HFFc6 (cell line): ENCODE measurements around the gene TTN. TPM values are rescaled to one million over a fixed set of nuclear protein-coding genes. Genes with fewer than 3 reads are reported as not detected.

Experiments
- DNase-seq: peaks from one replicate; pipeline ENCODE4 v3.0.0-alpha.2; 2018
- H3K27ac Mint-ChIP-seq: 2 replicates; pipeline ENCODE4 v1.8.0; 2020; ENCODE audit warnings: mild to moderate bottlenecking, mixed read lengths
- H3K27me3 Mint-ChIP-seq: 2 replicates; pipeline ENCODE4 v1.8.0; 2021; ENCODE audit warnings: mild to moderate bottlenecking, moderate library complexity, mixed read lengths; ENCODE audit not compliant: insufficient read depth
- H3K36me3 Mint-ChIP-seq: 2 replicates; pipeline ENCODE4 v1.8.0; 2021; ENCODE audit warnings: low read depth, mixed read lengths
- H3K4me1 Mint-ChIP-seq: 2 replicates; pipeline ENCODE4 v1.8.0; 2020; ENCODE audit warnings: low read depth, mixed read lengths
- H3K4me3 Mint-ChIP-seq: 2 replicates; pipeline ENCODE4 v1.8.0; 2020; ENCODE audit warnings: mild to moderate bottlenecking, moderate library complexity, mixed read lengths
- H3K9me3 Mint-ChIP-seq: 2 replicates; pipeline ENCODE4 v1.8.0; 2020; ENCODE audit warnings: mild to moderate bottlenecking, mixed read lengths
- total RNA-seq, 6 experiments: library from RNA; stranded (reverse); fragmentation: NEBNext Ultra II Directional; extraction: Animal tissue kit (Norgen Biotek cat#: 25700); gene quantifications; 2 replicates in 1 of 6; 3 replicates in 5 of 6; pipeline ENCODE4 v1.2.3, GENCODE V29; 2021
- TF ChIP-seq, protein P1 (sequence below): fragments of 200-600 bp; sonication (generic); IDR thresholded peaks from 2 replicates; pipeline ENCODE4 v1.5.0; 2021; ENCODE audit warnings: antibody characterized with exemption, mild to moderate bottlenecking

The TTN gene
- total RNA-seq, 6 experiments from 2014 or later: 0.17 to 0.33 (median 0.23) TPM

DNA sequence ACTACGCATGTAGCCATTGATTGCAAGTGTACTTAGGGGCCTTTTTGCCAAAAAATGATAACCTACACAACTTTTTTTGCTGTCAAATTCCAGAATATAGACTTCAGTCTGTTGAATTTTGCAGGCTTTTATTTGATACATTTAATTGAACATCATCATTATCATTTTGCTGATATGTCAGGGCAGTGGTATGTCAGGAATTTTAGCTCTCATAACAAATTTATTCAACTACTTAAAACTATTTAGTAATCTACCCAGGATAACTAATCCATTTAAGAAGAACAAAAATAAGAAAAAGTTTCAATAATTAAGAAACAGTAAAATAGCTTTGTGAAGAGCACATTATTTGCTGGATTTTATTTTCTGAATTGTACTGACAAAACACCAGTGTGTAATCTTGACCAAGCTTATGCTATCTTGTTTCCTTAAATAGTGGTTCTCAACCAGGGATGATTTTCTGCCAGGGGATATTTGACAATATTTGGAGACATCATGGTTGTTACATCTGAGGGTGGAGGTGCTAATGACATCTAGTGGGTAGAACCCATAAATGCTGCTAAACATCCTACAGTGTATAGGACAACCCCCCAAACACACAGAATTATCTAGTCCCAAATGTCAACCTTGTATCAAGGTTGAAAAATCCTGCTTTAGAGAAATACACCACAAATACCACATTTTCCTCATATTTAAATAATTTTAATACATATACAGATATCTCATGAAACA lies 12.1 kb upstream of the TTN start:
- Mint-ChIP-seq H3K9me3 (no peaks in the 10 kb centered on the region), H3K36me3 (no peaks in the 10 kb centered on the region), H3K4me3 (no peak overlapping the region), H3K27ac (no peak overlapping the region; the same call in 1 of the 2 replicates), H3K27me3 (peaks cover 1% of the 10 kb centered on the region; the same call in 1 of the 2 replicates), H3K4me1 (peaks cover 34% of the 10 kb centered on the region)
- TF ChIP-seq, protein P1, sequence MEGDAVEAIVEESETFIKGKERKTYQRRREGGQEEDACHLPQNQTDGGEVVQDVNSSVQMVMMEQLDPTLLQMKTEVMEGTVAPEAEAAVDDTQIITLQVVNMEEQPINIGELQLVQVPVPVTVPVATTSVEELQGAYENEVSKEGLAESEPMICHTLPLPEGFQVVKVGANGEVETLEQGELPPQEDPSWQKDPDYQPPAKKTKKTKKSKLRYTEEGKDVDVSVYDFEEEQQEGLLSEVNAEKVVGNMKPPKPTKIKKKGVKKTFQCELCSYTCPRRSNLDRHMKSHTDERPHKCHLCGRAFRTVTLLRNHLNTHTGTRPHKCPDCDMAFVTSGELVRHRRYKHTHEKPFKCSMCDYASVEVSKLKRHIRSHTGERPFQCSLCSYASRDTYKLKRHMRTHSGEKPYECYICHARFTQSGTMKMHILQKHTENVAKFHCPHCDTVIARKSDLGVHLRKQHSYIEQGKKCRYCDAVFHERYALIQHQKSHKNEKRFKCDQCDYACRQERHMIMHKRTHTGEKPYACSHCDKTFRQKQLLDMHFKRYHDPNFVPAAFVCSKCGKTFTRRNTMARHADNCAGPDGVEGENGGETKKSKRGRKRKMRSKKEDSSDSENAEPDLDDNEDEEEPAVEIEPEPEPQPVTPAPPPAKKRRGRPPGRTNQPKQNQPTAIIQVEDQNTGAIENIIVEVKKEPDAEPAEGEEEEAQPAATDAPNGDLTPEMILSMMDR: no peak
- DNase-seq: no peak

DNA sequence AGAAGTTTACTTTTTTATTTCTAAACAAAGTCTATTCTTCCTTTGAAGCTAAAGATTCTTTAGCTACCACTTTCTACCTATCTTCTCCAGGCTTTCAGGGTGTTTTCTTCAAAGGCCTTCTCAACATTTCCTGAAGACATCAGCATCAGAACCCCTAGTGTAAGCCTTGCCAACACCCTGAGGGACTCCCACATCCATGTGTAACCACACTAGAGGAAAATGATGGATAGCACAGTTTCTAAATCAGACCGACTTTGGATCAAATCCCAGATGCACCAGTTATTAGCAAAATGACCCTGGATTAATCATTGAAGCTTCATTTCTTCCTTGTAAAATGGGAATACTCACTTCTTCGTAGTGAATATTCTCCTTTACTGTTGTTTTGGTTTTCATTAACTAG lies 4.7 kb upstream of the TTN start:
- no peaks in the 10 kb centered on the region for H3K9me3 Mint-ChIP-seq
- peaks cover 12% of the 10 kb centered on the region for H3K4me1 Mint-ChIP-seq
- TF ChIP-seq, protein P1: no peak
- no peak overlapping the region for H3K27ac Mint-ChIP-seq
- H3K36me3 Mint-ChIP-seq: no peaks in the 10 kb centered on the region
- no peaks in the 10 kb centered on the region; the same call in none of the 2 replicates for H3K27me3 Mint-ChIP-seq
- DNase-seq: no peak
- no peak overlapping the region for H3K4me3 Mint-ChIP-seq

DNA sequence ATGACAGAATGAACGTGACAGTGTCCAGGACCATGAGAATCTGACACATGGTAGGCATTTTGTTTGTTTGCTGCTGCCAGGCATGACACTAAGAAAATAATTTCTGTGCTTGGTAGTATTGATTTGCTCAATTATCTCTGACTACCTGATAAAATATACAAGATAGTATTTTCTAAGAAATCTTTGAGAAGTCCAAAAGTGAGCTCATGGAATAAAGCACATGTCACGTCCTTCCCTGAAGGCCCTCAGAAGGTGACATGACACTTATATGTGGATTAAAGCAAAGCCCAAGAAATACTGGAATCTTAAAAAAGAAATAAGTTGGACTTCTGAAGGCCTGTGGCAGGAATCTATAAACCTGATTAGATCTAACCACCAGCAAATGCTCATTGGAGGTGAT lies 3.8 kb upstream of the TTN start:
- H3K27ac Mint-ChIP-seq: no peak overlapping the region
- DNase-seq: no peak
- TF ChIP-seq, protein P1: no peak
- H3K9me3 Mint-ChIP-seq: no peaks in the 10 kb centered on the region
- no peaks in the 10 kb centered on the region; the same call in none of the 2 replicates for H3K27me3 Mint-ChIP-seq
- peaks cover 4% of the 10 kb centered on the region; the same call in 1 of the 2 replicates for H3K4me1 Mint-ChIP-seq
- no peaks in the 10 kb centered on the region for H3K36me3 Mint-ChIP-seq
- H3K4me3 Mint-ChIP-seq: no peak overlapping the region

DNA sequence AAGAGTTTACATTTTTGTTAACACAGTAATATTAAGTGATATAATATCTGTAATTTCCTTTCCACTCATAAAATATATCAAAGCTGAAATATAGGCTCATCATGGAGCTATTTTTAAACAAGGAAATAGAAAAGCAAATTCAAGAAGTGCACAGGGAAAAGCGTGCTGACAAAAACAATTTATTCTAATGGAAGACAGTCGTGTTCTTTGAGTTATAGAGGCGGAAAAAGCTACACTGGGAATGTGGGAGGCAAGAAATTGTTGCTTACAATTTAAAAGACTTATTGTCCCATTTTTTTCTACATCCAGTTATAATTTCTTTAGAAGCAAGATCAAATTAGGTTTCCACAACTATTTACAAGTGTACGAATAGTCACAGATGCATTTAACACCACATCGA lies 3.2 kb upstream of the TTN start:
- no peak overlapping the region for H3K4me3 Mint-ChIP-seq
- no peaks in the 10 kb centered on the region for H3K36me3 Mint-ChIP-seq
- H3K4me1 Mint-ChIP-seq: no peaks in the 10 kb centered on the region; the same call in 1 of the 2 replicates
- no peaks in the 10 kb centered on the region; the same call in none of the 2 replicates for H3K27me3 Mint-ChIP-seq
- H3K9me3 Mint-ChIP-seq: no peaks in the 10 kb centered on the region
- TF ChIP-seq, protein P1: no peak
- DNase-seq: no peak
- H3K27ac Mint-ChIP-seq: no peak overlapping the region

DNA sequence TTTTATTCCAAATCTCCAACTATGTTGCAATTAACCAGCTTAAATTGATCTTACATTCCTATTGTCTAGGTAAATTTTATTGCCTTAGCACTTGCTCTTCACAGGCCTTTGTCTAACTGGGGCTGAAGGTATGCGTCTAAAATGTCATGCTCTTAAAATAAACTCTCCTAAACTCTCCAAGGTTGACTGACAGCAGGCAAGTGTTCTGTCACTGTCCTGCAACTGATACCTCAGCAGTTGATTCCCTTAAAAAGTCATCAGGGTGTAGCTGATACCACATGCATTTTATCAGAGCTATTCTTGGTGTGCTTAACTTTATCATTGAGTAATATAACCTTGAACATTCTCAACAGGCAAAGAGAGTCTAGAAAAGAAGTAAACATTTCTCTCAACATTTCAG lies 680 bp downstream of the TTN start:
- no peaks in the 10 kb centered on the region for H3K9me3 Mint-ChIP-seq
- TF ChIP-seq, protein P1: no peak
- H3K27me3 Mint-ChIP-seq: no peaks in the 10 kb centered on the region; the same call in 1 of the 2 replicates
- no peaks in the 10 kb centered on the region; the same call in 1 of the 2 replicates for H3K4me1 Mint-ChIP-seq
- H3K4me3 Mint-ChIP-seq: no peak overlapping the region
- H3K27ac Mint-ChIP-seq: no peak overlapping the region
- H3K36me3 Mint-ChIP-seq: no peaks in the 10 kb centered on the region
- DNase-seq: no peak
